Lung (tissue), 12 donors: Measurements from ENCODE around the gene BBX. TPM values are rescaled to one million over a fixed set of nuclear protein-coding genes. Genes with fewer than 3 reads are reported as not detected.

Experiments
- ATAC-seq: fragments of 200-7000 bp; cut with Tn5 transposase; one replicate; pipeline ENCODE4 v1.9.1; 2020; ENCODE audit warnings: moderate number of reproducible peaks; ENCODE audit not compliant: insufficient read depth, low FRiP score
- DNase-seq, 3 donors: peaks; one replicate each; pipeline ENCODE4 v3.0.0-alpha.2; 2013 to 2017
- H3K27ac ChIP-seq, 2 donors: one replicate each; pipeline ENCODE4 v1.5.1; 2013; ENCODE audit warnings: mild to moderate bottlenecking in 2 of 2, moderate library complexity in 2 of 2, control low read depth in 1 of 2, inconsistent platforms in 1 of 2, low read depth in 1 of 2, low read length in 1 of 2
- H3K27me3 ChIP-seq, 3 donors: one replicate each; pipeline ENCODE4 v1.5.1; 2013; ENCODE audit warnings: low read length in 2 of 3; ENCODE audit not compliant: control insufficient read depth in 3 of 3, insufficient read depth in 3 of 3
- H3K36me3 ChIP-seq, 4 donors: one replicate each; pipeline ENCODE4 v1.5.1; 2013; ENCODE audit warnings: low read length in 4 of 4, mild to moderate bottlenecking in 1 of 4, moderate library complexity in 1 of 4; ENCODE audit not compliant: control insufficient read depth in 4 of 4, insufficient read depth in 4 of 4
- H3K4me1 ChIP-seq, 5 donors: one replicate each; pipeline ENCODE4 v1.5.1; 2013; ENCODE audit warnings: low read length in 5 of 5, mild to moderate bottlenecking in 2 of 5, moderate library complexity in 1 of 5; ENCODE audit not compliant: control insufficient read depth in 5 of 5, insufficient read depth in 5 of 5
- H3K4me3 ChIP-seq: one replicate; pipeline ENCODE4 v1.5.1; 2013; ENCODE audit warnings: mild to moderate bottlenecking, control low read depth, moderate library complexity
- H3K9ac ChIP-seq, 2 donors: one replicate each; pipeline ENCODE4 v1.5.1; 2013; ENCODE audit warnings: low read length in 2 of 2, control low read depth in 1 of 2; ENCODE audit not compliant: insufficient read depth in 1 of 2
- H3K9me3 ChIP-seq, 4 donors: one replicate each; pipeline ENCODE4 v1.5.1; 2013; ENCODE audit warnings: low read length in 3 of 4, mild to moderate bottlenecking in 1 of 4, moderate library complexity in 1 of 4; ENCODE audit not compliant: control insufficient read depth in 4 of 4, insufficient read depth in 3 of 4
- CTCF ChIP-seq: IDR thresholded peaks from 2 replicates; pipeline ENCODE4 v1.5.1; 2012; ENCODE audit warnings: mild to moderate bottlenecking; ENCODE audit errors: control extremely low read depth, extremely low read depth
- WGBS, 2 donors: extraction: QIAGEN DNeasy Blood & Tissue Kit; methylation state at CpG; one replicate each; pipeline ENCODE4 v1.1.7; 2013; 5-methylcytosine and 5-hydroxymethylcytosine counted together
- polyA plus RNA-seq, 2 donors: library from polyadenylated mRNA; stranded (reverse); fragments of 200-250 nt; gene quantifications; one replicate each; pipeline ENCODE4 v1.2.1, GENCODE V29; 2013
- total RNA-seq, 2 donors: library from RNA; depleted of rRNA in 1 of 2; stranded (reverse); fragments of >200 nt in 1 of 2; gene quantifications; one replicate each; pipeline ENCODE4 v1.2.1, GENCODE V29; 2014 to 2021
- donor health status: control.
- donor health status: control.
- donor health status: Bipolar disorder and iron deficiency.
- donor health status: healthy.
- donor health status: DM: yes; HTN: yes; CAD: no.

BBX gene
- total and polyA plus RNA-seq, 4 donors, result 6.3 to 93.3 (median 25.1) TPM

DNA sequence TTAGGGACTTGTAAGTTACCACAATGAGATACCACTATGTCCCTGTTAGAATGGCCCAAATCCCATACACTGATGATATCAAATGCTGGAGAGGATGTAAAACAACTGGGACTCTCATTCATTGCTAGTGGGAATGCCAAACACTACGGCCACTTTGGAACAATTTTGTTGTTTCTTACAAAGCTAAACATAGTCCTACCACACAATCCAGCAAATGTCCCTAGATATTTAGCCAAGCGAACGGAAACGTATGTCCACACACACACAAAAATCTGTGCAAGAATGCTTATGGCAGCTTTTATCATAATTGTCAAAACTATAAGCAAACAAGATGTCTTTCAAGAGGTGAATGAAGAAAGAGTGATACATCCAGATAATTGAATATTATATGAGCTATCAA lies 296.9 kb downstream of the BBX start:
- ATAC-seq, result no peak

GRCh38 chr3:107822308-107822707 lies 299.5 kb downstream of the BBX start:
- Histone ChIP-seq H3K4me1 (peaks cover 0 to 15% (median 8%) of the 10 kb centered on the region in 5 donors), H3K4me3 (no peak overlapping the region), H3K9ac (no peak overlapping the region), H3K27me3 (no peaks in the 10 kb centered on the region), H3K27ac (no peak overlapping the region), H3K9me3 (no peaks in the 10 kb centered on the region), H3K36me3 (no peaks in the 10 kb centered on the region)
- DNase-seq (peak; percentile 30 to 65 (median 30)), ATAC-seq (no peak)
- TF ChIP-seq CTCF, result no peak
- WGBS, 2 donors, result 68 to 72% methylated on average over 4 of the region's 4 CpGs

More for the DNA sequence above, 296.9 kb downstream of the BBX start:
- no peaks in the 10 kb centered on the region for H3K27me3 ChIP-seq
- no peak overlapping the region for H3K27ac ChIP-seq
- H3K4me1 ChIP-seq, result peaks cover 0 to 11% (median 7%) of the 10 kb centered on the region in 5 donors
- WGBS, 2 donors, result 81 to 92% methylated on average over 4 of the region's 4 CpGs
- H3K36me3 ChIP-seq, result no peaks in the 10 kb centered on the region
- H3K9ac ChIP-seq, result no peak overlapping the region
- TF ChIP-seq CTCF, result no peak
- no peak overlapping the region for H3K4me3 ChIP-seq
- DNase-seq, result no peak
- no peaks in the 10 kb centered on the region for H3K9me3 ChIP-seq

DNA sequence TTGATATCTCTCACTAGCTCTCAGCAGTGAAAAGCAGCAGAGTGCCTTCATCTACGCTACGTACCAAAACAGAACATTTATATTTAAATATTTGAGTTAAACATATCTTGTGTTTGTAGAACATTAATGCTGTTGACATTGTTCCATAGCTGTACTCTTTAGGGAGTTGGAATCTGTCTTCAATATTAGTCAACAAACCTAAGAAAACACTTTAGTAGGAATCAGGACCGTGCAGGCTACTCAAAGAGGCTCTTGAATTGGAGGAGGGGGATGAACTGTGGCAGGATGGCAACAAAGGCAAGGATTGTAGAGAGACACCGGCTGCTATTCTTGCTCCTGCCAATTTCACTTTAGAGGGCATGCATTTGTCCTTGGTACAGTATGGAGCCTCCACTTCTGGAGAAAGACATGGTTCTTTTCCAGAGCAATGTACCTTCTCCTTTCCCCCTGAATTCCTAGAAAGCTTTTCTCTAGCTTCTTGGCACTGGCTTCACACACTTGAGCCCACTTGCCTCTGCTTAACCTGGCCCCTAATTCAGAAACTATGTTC lies 302.1 kb downstream of the BBX start:
- TF ChIP-seq CTCF, result no peak

DNA sequence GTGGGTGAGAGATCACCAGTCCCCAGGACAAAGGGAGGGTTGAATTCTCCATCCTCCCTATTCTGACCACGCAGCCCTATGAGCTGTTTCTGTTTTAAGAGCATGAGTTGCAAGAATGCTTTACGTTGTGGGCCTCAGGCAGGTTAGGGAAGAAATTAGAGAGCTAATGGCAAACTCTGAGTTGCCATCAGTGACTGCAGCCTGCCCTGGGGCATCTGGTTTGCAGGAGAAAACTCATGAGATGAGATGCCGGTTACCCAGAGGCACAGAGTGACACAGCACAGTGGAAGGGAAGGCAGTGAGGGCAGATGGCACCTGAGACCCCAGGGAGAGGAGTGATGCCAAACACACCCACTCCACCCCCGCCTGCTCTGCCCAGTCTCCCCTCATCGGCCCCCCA lies 302.8 kb downstream of the BBX start:
- no peak overlapping the region for H3K27ac ChIP-seq
- H3K4me1 ChIP-seq, result peaks cover 0 to 15% (median 0%) of the 10 kb centered on the region in 5 donors
- DNase-seq (no peak), ATAC-seq (no peak)
- no peaks in the 10 kb centered on the region for H3K27me3 ChIP-seq
- WGBS, 2 donors, result 82 to 86% methylated on average over 5 of the region's 5 CpGs
- no peak overlapping the region for H3K9ac ChIP-seq
- H3K4me3 ChIP-seq, result no peak overlapping the region
- H3K36me3 ChIP-seq, result no peaks in the 10 kb centered on the region
- TF ChIP-seq CTCF, result no peak
- no peaks in the 10 kb centered on the region for H3K9me3 ChIP-seq

More for the DNA sequence above, 302.1 kb downstream of the BBX start:
- Histone ChIP-seq H3K4me1 (peaks cover 0 to 15% (median 0%) of the 10 kb centered on the region in 5 donors), H3K9ac (no peak overlapping the region), H3K9me3 (no peaks in the 10 kb centered on the region), H3K36me3 (no peaks in the 10 kb centered on the region), H3K4me3 (no peak overlapping the region), H3K27ac (no peak overlapping the region), H3K27me3 (no peaks in the 10 kb centered on the region)
- WGBS, 2 donors, result 58 to 85% methylated on average over 4 of the region's 4 CpGs
- no peak for ATAC-seq
- peak; percentile 39 to 46 (median 41) for DNase-seq
